Measurements from ENCODE around the gene SDE2.
A peak's percentile ranks its signal among the peaks of the same experiment; 100 is the strongest.
"Not testable (repeated sequence)": the region's sequence is repeated elsewhere in the genome, so short reads cannot be mapped to it uniquely, and the experiment has no call there.

Gene SDE2

DNA sequence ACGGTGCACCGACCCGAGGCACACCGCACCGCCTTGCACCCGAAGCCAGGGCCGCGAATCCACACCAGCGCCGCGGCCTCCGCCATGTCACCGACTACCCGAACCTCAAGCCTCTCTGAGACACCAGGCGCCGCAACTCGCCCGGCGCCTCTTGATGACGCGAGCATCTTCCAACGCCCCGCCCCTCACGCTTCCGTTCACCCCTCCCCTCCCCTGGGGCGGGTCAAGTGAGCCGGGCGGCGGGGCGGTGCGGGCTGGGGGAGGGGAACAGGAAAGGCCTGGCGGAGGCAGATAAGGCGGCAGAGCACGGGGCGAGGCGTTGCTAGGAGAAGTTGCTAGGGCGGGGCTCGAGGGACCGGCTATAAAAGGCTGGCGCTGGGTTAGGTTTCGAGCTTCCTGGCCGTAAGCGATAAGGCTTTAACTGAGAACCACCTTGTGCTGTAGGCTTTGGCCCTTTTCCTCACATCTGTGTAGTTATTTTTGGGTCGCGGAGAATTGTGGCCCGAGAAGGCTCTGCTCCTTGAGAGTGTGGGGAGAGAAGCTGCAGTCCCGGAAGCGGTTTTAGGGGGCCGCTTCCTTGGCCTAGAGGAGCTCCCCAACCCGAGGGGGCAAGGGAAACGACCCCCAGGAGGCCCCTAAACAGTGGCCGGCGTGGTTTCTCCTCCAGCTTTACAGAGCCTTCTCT lies at the start of gene SDE2:
TSS of gene SDE2 (minus strand) at position 117 of the 685 bp plus-strand sequence. CDS start at position 86, 31 bp downstream.
- peak; percentile 99 for DNase-seq (ENCODE audit: low read depth)

- DNase-seq (ENCODE audit: low read depth), result no peak
These were observed 49.7 kb upstream of the SDE2 start for GRCh38 chr1:226048886-226049285.

GRCh38 chr1:226047495-226047894 lies 48.4 kb upstream of the SDE2 start:
- no peak for DNase-seq (ENCODE audit: low read depth)

- peak; percentile 90 for DNase-seq (ENCODE audit: low read depth)
These were observed 47.1 kb upstream of the SDE2 start for GRCh38 chr1:226046240-226046639.

- no peak for DNase-seq (ENCODE audit: low read depth)
These were observed 45.5 kb upstream of the SDE2 start for GRCh38 chr1:226044514-226045101.

DNA sequence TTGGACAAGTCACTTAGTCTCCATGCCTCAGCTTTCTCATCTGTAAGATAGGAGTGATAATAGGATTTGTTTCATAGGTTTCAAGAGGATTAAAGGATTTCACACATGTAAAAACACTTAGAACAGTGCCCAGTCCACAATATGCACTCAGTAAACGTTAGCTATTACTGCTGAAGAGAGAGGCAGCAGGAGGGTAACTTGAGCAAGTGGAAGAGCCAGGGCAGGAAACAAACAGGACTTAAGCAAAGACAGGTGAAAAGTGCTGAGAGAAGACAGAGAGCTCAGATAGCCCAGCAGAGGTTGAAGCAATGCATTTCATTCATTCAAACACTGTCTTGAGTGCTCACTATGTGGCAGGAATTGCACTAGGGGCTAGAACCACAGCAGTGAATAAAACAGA lies 42.3 kb upstream of the SDE2 start:
- DNase-seq (ENCODE audit: low read depth), result no peak

DNA sequence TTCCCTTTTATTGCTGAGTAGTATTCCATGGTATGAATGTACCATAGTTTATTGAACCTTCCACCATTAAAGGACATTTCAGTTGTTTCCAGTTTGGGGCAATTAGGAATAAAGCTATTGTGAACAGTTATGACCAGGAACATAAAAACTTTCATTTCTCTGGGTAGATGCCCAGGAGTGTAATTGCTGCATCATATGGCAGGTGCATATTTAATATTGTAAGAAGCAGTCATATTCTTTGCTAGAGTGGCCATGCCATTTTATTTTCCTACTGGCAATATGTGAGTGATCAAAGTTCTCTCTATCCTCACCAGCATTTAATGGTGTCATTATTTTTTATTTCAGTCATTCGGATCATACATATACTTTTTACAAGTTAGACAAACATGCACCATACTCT lies 39.5 kb upstream of the SDE2 start:
- DNase-seq (ENCODE audit: low read depth), result no peak

- DNase-seq (ENCODE audit: low read depth), result no peak
These were observed 36.8 kb upstream of the SDE2 start for GRCh38 chr1:226035915-226036314.

DNA sequence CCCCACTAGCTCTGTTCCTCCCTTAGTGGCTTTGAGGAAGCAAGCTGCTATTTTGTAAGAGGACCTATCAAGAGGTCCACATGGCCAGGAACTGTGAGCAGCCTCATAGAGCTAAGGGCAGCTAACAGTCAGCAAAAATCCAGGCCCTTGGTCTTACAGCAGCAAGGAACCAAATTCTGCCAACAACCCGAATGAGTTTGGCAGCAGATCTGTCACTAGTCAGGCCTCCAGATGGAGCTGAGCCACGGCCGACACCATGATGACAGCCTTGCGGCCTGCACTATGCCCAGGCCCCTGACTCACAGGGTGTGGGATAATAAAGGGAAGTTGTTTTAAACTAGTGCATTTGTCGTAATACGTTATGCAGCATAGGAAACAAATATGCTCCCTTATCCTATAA lies 35.3 kb upstream of the SDE2 start:
- DNase-seq (ENCODE audit: low read depth), result peak; percentile 84

DNA sequence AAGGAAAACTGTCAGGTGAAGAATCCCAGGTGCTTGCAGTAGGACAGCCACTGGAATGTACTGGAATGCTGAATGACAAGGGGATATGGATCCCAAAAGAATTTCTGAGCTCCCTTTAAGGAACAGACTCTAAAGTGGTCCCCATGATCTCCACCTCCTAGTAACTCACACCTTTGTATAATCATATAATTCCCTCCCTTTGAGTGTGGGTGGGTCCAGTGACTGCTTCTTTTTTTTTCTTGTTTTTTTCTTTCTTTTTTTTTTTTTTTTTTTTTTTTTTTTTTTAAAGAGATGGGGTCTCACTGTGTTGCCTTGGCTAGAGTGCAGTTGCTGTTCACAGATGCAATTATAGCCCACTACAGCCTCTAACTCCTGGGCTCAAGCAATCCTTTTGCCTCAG lies 34.8 kb upstream of the SDE2 start:
- no peak for DNase-seq (ENCODE audit: low read depth)

- DNase-seq (ENCODE audit: low read depth), result no peak
These were observed 34.4 kb upstream of the SDE2 start for GRCh38 chr1:226033582-226033981.

DNA sequence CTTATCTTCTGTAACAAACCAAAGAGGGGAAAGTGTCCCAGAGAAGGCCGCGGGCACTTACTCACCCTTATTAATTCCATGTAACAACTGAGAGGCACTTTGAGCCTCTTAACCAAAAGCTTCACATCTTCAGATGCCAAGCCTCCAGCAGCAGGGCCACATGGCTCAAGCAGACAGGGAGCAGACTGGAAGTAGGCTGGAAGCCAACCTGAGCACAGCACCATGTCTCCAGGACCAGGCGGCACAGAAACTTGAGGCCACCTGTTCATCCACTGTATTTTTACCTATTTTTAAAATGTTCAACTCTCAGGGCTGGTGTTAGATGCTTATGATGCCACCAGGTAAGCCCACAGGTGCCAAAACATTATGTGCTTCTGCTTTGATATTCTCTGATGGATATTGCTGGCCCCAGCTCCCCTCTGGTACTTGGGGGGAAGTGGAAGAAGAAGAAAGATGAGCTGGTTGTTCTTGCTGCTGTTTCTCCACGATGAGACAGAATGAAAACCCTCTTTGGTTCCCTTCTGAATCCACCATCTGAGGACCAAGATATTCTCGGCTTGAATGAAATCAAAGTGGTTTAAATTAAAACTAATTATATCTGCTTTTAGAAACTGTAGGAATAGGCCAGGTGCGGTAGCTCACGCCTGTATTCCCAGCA lies 30.6 kb upstream of the SDE2 start:
- no peak for DNase-seq (ENCODE audit: low read depth)

GRCh38 chr1:226029093-226029496 lies 30.0 kb upstream of the SDE2 start:
- no peak for DNase-seq (ENCODE audit: low read depth)

GRCh38 chr1:226027538-226028217 lies 28.5 kb upstream of the SDE2 start:
- no peak for DNase-seq (ENCODE audit: low read depth)

DNA sequence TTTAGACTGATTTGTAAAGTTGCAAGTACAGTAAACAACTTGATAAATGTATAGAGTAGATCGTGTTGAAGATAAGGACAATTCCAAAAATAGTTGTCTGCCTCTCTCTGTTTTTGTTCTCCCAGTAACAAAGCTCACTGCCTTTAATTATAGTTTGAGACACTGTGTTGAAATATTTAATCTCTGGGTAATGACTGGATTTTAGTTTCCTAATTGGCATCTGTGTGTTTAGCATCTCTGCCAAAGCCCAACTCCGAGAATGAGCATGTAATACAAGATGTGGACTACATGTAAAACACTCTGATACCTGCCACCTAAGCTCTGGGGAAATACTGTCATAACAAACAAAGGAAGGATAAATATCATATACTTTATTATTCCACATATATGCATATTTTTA lies 27.7 kb upstream of the SDE2 start:
- no peak for DNase-seq (ENCODE audit: low read depth)

DNA sequence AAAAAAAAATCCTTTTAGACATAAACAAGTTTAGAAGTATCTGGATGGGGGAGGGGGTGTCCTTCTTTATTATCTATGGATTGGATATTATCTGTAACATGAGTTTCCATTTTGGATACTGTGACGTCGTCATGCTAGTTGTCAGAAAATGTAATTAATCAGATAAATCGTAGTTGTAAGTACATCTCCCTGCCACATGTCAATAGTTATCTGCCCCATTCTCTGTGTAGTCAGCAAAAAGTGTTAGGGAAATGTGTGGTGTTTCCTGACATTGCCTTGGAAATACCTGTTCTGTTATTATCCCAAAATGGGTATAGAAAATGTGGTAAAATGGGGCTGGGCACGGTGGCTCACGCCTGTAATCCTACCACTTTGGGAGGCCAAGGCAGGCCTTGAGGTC lies 24.6 kb upstream of the SDE2 start:
- DNase-seq (ENCODE audit: low read depth), result no peak

- no peak for DNase-seq (ENCODE audit: low read depth)
These were observed 22.7 kb upstream of the SDE2 start for GRCh38 chr1:226021801-226022200.

DNA sequence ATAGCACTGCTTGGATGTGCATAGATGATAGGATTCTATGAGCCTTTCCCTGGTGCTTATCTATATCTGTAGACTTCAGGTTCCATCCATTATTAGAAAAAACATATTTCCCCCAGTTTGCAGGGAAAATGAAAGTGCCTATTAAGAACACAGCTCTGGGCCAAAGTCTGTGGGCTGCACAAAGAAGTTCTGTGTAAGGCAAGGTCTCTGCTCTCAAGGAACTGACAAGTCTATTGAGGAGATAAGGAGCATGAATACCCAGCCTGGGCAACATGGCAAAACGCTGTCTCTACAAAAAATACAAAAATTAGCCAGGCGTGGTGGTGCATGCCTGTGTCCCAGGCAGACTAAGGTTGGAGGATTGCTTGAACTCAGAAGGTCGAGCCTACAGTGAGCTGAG lies 22.3 kb upstream of the SDE2 start:
- no peak for DNase-seq (ENCODE audit: low read depth)

GRCh38 chr1:226019572-226019971 lies 20.4 kb upstream of the SDE2 start:
- no peak for DNase-seq (ENCODE audit: low read depth)

GRCh38 chr1:226017070-226017469 lies 17.9 kb upstream of the SDE2 start:
- no peak for DNase-seq (ENCODE audit: low read depth)

DNA sequence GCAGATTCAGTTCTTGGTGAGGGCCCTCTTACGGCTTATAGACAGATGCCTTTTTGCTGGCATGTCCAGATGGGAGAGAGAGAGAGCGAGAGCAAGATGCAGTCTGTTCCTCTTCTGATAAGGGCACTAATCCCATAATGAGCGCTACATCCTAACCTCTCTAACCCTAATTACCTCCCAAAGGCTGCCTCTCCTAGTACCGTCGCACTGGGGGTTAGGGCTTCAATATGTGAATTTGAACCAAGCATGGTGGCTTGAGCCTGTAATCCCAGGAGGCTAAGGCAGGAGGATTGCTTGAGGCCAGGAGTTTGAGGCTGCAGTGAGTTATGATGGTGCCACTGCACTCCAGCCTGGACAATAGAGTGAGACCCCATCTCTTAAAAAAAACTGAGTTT lies 10.5 kb upstream of the SDE2 start:
- DNase-seq (ENCODE audit: low read depth), result no peak

DNA sequence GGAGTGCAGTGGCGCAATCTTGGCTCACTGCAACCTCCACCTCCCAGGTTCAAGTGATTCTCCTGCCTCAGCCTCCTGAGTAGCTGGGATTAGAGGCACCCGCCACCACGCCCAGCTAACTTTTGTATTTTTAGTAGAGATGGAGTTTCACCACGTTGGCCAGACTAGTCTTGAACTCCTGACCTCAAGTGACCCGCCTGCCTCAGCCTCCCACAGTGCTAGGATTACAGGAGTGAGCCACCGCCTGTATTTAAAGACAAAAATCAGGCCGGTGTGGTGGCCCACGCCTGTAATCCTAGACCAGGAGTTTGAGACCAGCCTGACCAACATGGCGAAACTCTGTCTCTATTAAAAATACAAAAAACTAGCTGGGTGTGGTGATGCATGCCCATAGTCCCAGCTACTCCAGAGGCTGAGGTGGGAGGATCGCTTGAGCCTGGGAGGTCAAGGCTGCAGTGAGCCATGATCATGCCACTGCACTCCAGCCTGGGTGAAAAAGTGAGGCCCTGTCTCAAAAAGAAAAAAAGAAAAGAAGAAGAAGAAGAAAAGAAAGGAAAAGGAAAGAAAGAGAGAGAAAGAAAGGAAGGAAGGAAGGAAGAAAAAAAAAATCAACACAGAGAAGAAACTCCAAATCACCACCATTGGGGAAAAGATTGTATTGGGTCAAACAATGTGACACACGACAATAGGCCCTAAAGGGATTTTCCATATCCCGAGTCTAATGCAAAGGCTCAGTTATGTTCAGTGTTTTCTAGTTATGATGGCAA lies 8.2 kb upstream of the SDE2 start:
- DNase-seq (ENCODE audit: low read depth), result not testable (repeated sequence)

All from ELR (cell line).